Fibroblast of pulmonary artery (primary cell): ENCODE measurements around the gene NINL.

Source experiments
- DNase-seq: peaks from one replicate; pipeline ENCODE4 v3.0.0-alpha.2; 2010; ENCODE audit warnings: low read depth
- H3K4me3 ChIP-seq: replicated peaks from 2 replicates; pipeline ENCODE4 v1.5.1; 2011; ENCODE audit warnings: low read depth, mild to moderate bottlenecking, control low read depth, low read length, moderate library complexity
- TF ChIP-seq, protein P1 (sequence below): IDR thresholded peaks from 2 replicates; pipeline ENCODE4 v1.5.1; 2011; ENCODE audit warnings: mild to moderate bottlenecking, control low read depth, low read length, inconsistent platforms; ENCODE audit errors: missing control alignments

The NINL gene

DNA sequence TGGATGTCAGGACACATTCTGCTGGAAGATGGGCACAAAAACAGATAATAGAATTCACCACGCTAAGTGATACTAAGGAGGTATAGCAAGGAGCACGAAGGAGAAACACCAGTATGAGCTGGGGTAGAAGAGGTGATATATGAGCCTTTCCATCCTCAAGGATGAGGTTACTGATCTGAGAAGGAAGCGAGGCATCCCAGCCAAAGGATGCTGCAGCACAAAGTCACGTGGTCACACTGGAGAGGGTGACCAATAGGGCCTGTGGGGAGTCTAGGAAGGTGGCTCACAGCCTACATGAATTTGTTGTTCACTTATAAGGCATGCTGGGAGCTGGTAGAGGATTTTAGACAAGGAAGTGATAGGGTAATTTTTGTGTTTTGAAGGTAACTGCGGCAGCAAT is 176.4 kb downstream of the NINL start:
- H3K4me3 ChIP-seq = no peak overlapping the region
- DNase-seq = no peak
- TF ChIP-seq, protein P1, sequence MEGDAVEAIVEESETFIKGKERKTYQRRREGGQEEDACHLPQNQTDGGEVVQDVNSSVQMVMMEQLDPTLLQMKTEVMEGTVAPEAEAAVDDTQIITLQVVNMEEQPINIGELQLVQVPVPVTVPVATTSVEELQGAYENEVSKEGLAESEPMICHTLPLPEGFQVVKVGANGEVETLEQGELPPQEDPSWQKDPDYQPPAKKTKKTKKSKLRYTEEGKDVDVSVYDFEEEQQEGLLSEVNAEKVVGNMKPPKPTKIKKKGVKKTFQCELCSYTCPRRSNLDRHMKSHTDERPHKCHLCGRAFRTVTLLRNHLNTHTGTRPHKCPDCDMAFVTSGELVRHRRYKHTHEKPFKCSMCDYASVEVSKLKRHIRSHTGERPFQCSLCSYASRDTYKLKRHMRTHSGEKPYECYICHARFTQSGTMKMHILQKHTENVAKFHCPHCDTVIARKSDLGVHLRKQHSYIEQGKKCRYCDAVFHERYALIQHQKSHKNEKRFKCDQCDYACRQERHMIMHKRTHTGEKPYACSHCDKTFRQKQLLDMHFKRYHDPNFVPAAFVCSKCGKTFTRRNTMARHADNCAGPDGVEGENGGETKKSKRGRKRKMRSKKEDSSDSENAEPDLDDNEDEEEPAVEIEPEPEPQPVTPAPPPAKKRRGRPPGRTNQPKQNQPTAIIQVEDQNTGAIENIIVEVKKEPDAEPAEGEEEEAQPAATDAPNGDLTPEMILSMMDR = no peak

DNA sequence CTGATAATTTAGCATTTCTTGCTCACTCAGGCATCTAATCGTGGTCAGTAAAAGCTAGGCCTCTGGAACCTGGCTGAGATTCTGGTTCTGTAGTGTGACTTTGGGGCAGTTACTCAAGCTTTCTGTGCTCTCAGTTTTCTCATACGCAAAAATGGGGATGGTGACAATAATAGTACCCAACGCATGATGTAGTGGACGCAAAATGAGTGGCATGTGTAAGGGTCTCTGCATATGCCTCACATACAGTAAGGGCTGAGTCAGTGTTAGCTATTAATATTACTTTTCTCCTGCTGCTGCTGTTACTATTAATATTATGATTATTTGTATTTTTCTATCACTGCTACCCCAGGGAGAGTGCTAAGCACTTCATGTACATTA is 177.2 kb downstream of the NINL start:
- no peak for DNase-seq
- peak overlapping the region; percentile 86 for H3K4me3 ChIP-seq
- TF ChIP-seq, protein P1 = no peak

DNA sequence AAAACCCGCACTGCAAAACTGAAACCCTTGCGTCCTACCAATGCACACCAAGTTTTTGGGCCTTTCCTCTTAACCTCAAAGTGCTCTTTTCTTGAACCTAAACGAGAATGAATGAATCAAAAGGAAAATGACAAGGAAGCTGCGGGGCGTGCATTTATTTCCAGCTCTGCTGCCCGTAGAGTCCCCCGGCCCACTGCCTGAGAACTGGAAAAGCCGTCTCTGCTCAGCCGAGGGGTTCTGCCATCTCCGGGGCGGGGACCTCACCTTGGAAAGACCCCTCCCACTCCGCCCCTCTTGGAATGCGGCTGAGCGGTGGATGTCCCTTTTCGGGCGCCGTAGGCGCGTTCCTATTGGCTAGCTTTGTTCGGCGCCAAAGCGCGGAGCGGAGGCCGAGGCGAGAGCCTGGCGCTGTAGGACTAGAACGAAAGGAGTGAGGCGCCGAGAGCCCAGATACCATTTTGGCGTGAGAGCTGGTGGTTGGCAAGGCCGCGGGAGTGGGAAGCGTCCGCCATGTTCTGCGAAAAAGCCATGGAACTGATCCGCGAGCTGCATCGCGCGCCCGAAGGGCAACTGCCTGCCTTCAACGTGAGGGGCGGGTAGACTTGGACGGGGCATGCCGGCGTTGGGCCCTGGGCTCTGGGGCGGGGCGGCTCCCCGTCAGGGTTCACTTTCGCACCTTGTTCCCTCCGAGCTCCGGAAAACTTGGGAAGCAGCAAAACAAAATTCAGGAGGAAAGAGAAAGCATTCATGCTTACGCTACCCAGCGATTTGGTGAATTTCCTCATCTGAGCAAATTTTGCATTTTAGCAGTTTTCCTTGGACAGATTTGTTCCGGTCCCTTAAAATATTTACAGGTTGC is 177.8 kb downstream of the NINL start, which contains the start of gene GINS1:
Gene GINS1, plus strand, starts transcription at position 363 of the 859 bp plus-strand sequence. Its CDS starts 148 bp downstream, at position 511.
- DNase-seq = peak; percentile 87
- H3K4me3 ChIP-seq = peak within 1 kb of the TSS; percentile 86
- TF ChIP-seq, protein P1 = no peak
